Neuronal stem cell (in vitro differentiated cells): Measurements from ENCODE around the gene SNAPC3.

ENCODE experiments used
- DNase-seq: peaks from one replicate; pipeline ENCODE4 v3.0.0-alpha.2; 2013; ENCODE audit warnings: low spot score
- H2AFZ ChIP-seq: one replicate; pipeline ENCODE4 v1.6.1; 2013; ENCODE audit warnings: mild to moderate bottlenecking, low read length, inconsistent platforms
- H2AK5ac ChIP-seq: 2 replicates; pipeline ENCODE4 v1.6.1; 2013; ENCODE audit warnings: low read depth, mild to moderate bottlenecking, inconsistent platforms, low read length, moderate library complexity, mixed read lengths
- H2BK120ac ChIP-seq: 2 replicates; pipeline ENCODE4 v1.6.1; 2013; ENCODE audit warnings: low read depth, mild to moderate bottlenecking, inconsistent platforms, low read length, moderate library complexity, mixed read lengths
- H2BK12ac ChIP-seq: one replicate; pipeline ENCODE4 v1.6.1; 2013; ENCODE audit warnings: low read length, inconsistent platforms
- H2BK15ac ChIP-seq: 2 replicates; pipeline ENCODE4 v1.6.1; 2013; ENCODE audit warnings: mild to moderate bottlenecking, low read length, inconsistent platforms, mixed read lengths
- H2BK5ac ChIP-seq: one replicate; pipeline ENCODE4 v1.6.1; 2013; ENCODE audit warnings: inconsistent platforms, mild to moderate bottlenecking, low read length, moderate library complexity
- H3K14ac ChIP-seq: one replicate; pipeline ENCODE4 v1.6.1; 2013; ENCODE audit warnings: low read length, inconsistent platforms
- H3K18ac ChIP-seq: 2 replicates; pipeline ENCODE4 v1.6.1; 2013; ENCODE audit warnings: low read length, inconsistent platforms
- H3K23ac ChIP-seq: 2 replicates; pipeline ENCODE4 v1.6.1; 2013; ENCODE audit warnings: low read depth, mild to moderate bottlenecking, mixed read lengths, low read length, inconsistent platforms; ENCODE audit not compliant: poor library complexity
- H3K27ac ChIP-seq: replicated peaks from 3 replicates; pipeline ENCODE4 v1.5.1; 2013; ENCODE audit warnings: low read length, inconsistent platforms
- H3K27me3 ChIP-seq, 3 experiments: 2 replicates each; pipeline ENCODE4 v1.6.1; 2013; ENCODE audit warnings: low read length in 3 of 3, mild to moderate bottlenecking in 2 of 3, inconsistent platforms in 1 of 3, low read depth in 1 of 3, mixed read lengths in 1 of 3, moderate library complexity in 1 of 3; ENCODE audit not compliant: control insufficient read depth in 3 of 3, insufficient read depth in 3 of 3
- H3K36me3 ChIP-seq, 2 donors: replicated peaks in 1 of 2; 2 replicates each; pipeline ENCODE4 v1.6.1; 2013; ENCODE audit warnings: low read length in 2 of 2; ENCODE audit not compliant: control insufficient read depth in 2 of 2, insufficient read depth in 2 of 2
- H3K4ac ChIP-seq: 2 replicates; pipeline ENCODE4 v1.6.1; 2013; ENCODE audit warnings: inconsistent platforms, mild to moderate bottlenecking, low read length, moderate library complexity
- H3K4me1 ChIP-seq, 2 donors: 1 replicate in 1 of 2; 2 replicates in 1 of 2; pipeline ENCODE4 v1.6.1; 2013; ENCODE audit warnings: low read length in 2 of 2, low read depth in 1 of 2; ENCODE audit not compliant: control insufficient read depth in 2 of 2, insufficient read depth in 1 of 2
- H3K4me2 ChIP-seq: one replicate; pipeline ENCODE4 v1.6.1; 2013; ENCODE audit warnings: mild to moderate bottlenecking, low read length, inconsistent platforms; ENCODE audit not compliant: insufficient read depth, poor library complexity, severe bottlenecking
- H3K4me3 ChIP-seq, 2 donors: 2 replicates each; pipeline ENCODE4 v1.5.1; 2013; ENCODE audit warnings: low read length in 2 of 2, mild to moderate bottlenecking in 2 of 2, inconsistent platforms in 1 of 2, moderate library complexity in 1 of 2
- H3K79me1 ChIP-seq: one replicate; pipeline ENCODE4 v1.6.1; 2013; ENCODE audit warnings: low read depth, mild to moderate bottlenecking, inconsistent platforms, low read length, moderate library complexity
- H3K9ac ChIP-seq: one replicate; pipeline ENCODE4 v1.6.1; 2013; ENCODE audit warnings: mild to moderate bottlenecking, low read depth, low read length, inconsistent platforms; ENCODE audit not compliant: poor library complexity
- H3K9me3 ChIP-seq, 2 donors: replicated peaks in 1 of 2; 2 replicates each; pipeline versions ENCODE3 to v1.6.1; 2013; ENCODE audit warnings: low read length in 2 of 2, mild to moderate bottlenecking in 2 of 2, inconsistent platforms in 1 of 2, low read depth in 1 of 2, mixed read lengths in 1 of 2, moderate library complexity in 1 of 2; ENCODE audit not compliant: control insufficient read depth in 2 of 2, insufficient read depth in 1 of 2
- H4K8ac ChIP-seq: one replicate; pipeline ENCODE4 v1.6.1; 2013; ENCODE audit warnings: low read depth, mild to moderate bottlenecking, inconsistent platforms, low read length, moderate library complexity
- H4K91ac ChIP-seq: one replicate; pipeline ENCODE4 v1.6.1; 2013; ENCODE audit warnings: low read length, low read depth, mild to moderate bottlenecking, inconsistent platforms; ENCODE audit not compliant: poor library complexity
- WGBS, 2 donors: extraction: QIAGEN DNeasy Blood & Tissue Kit; methylation state at CpG; one replicate each; pipeline ENCODE4 v1.1.7; 2013; ENCODE audit warnings: missing lambda C conversion rate in 2 of 2, mixed read lengths in 1 of 2; ENCODE audit not compliant: insufficient read length in 2 of 2, insufficient replicate concordance in 1 of 2; ENCODE audit errors: extremely low coverage in 2 of 2; 5-methylcytosine and 5-hydroxymethylcytosine counted together

Gene SNAPC3

GRCh38 chr9:15386465-15386864 lies 36.2 kb upstream of the SNAPC3 start:
- H3K27ac ChIP-seq, result no peak overlapping the region
- no peak overlapping the region for H2AK5ac ChIP-seq
- no peak overlapping the region for H3K9ac ChIP-seq
- peak overlapping the region; percentile 71 for H3K18ac ChIP-seq
- H3K4me1 ChIP-seq, result no peaks in the 10 kb centered on the region
- H4K8ac ChIP-seq, result no peak overlapping the region
- H3K14ac ChIP-seq, result no peak overlapping the region
- H2BK15ac ChIP-seq, result no peak overlapping the region
- no peak overlapping the region for H2BK12ac ChIP-seq
- H3K4ac ChIP-seq, result no peak overlapping the region
- H3K4me2 ChIP-seq, result no peak overlapping the region
- no peak overlapping the region for H2BK120ac ChIP-seq
- no peak overlapping the region for H2BK5ac ChIP-seq
- no CpG with 5 or more reads among the region's 6 CpGs for WGBS, 2 donors
- H4K91ac ChIP-seq, result no peak overlapping the region
- no peak overlapping the region for H3K23ac ChIP-seq
- no peaks in the 10 kb centered on the region for H3K27me3 ChIP-seq
- DNase-seq, result no peak
- H3K79me1 ChIP-seq, result no peaks in the 10 kb centered on the region
- H3K4me3 ChIP-seq, result no peak overlapping the region
- no peak overlapping the region for H2AFZ ChIP-seq
- no peaks in the 10 kb centered on the region for H3K36me3 ChIP-seq
- H3K9me3 ChIP-seq, result no peaks in the 10 kb centered on the region

GRCh38 chr9:15389173-15389572 lies 33.5 kb upstream of the SNAPC3 start:
- H3K36me3 ChIP-seq, result no peaks in the 10 kb centered on the region
- no peak overlapping the region for H3K27ac ChIP-seq
- no peak for DNase-seq
- H3K4me1 ChIP-seq, result no peaks in the 10 kb centered on the region
- no peak overlapping the region for H3K18ac ChIP-seq
- no peak overlapping the region for H4K91ac ChIP-seq
- H3K79me1 ChIP-seq, result no peaks in the 10 kb centered on the region
- H2BK12ac ChIP-seq, result no peak overlapping the region
- no peak overlapping the region for H3K4ac ChIP-seq
- no peak overlapping the region for H3K4me2 ChIP-seq
- H2BK15ac ChIP-seq, result no peak overlapping the region
- no peak overlapping the region for H3K23ac ChIP-seq
- H2BK120ac ChIP-seq, result no peak overlapping the region
- H3K27me3 ChIP-seq, result no peaks in the 10 kb centered on the region
- H2AK5ac ChIP-seq, result no peak overlapping the region
- H3K4me3 ChIP-seq, result no peak overlapping the region
- no peak overlapping the region for H2AFZ ChIP-seq
- H3K14ac ChIP-seq, result no peak overlapping the region
- no peak overlapping the region for H2BK5ac ChIP-seq
- H3K9me3 ChIP-seq, result no peaks in the 10 kb centered on the region
- no peak overlapping the region for H3K9ac ChIP-seq
- H4K8ac ChIP-seq, result no peak overlapping the region

- Histone ChIP-seq H2AK5ac (no peak overlapping the region), H2AFZ (no peak overlapping the region), H3K4me3 (no peak overlapping the region), H3K23ac (no peak overlapping the region), H2BK12ac (no peak overlapping the region), H3K4me2 (no peak overlapping the region), H3K14ac (no peak overlapping the region), H4K91ac (no peak overlapping the region), H3K79me1 (no peaks in the 10 kb centered on the region), H2BK15ac (no peak overlapping the region), H3K18ac (no peak overlapping the region), H3K9ac (no peak overlapping the region), H3K4me1 (no peaks in the 10 kb centered on the region), H2BK5ac (no peak overlapping the region), H3K27ac (no peak overlapping the region), H4K8ac (no peak overlapping the region), H2BK120ac (no peak overlapping the region), H3K9me3 (no peaks in the 10 kb centered on the region), H3K27me3 (no peaks in the 10 kb centered on the region), H3K4ac (no peak overlapping the region), H3K36me3 (no peaks in the 10 kb centered on the region)
- no CpG with 5 or more reads among the region's 4 CpGs for WGBS, 2 donors
- DNase-seq, result no peak
These were observed 33.0 kb upstream of the SNAPC3 start for GRCh38 chr9:15389631-15390030.

DNA sequence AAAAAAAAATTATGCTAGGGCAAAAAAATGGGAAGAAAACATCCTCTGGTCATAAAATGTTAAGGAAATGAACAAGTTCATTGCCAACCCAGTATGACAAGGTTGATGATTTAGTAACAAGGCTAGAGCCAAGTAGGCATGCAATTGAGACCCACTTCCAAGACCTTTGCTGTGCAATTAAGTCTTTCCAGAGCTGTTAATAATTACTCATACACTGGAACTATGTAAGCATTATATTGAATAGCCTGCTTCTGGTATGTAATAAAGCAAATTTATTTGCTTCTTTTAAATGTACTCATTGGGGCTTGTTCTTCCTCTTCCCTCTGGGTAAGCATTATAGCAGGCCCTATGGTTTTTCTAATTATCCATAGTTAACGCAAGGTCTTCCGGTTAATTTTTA lies 32.5 kb upstream of the SNAPC3 start:
- DNase-seq, result no peak
- no peak overlapping the region for H3K4me3 ChIP-seq
- no peak overlapping the region for H2AK5ac ChIP-seq
- no peak overlapping the region for H3K23ac ChIP-seq
- no peaks in the 10 kb centered on the region for H3K4me1 ChIP-seq
- no CpG with 5 or more reads among the region's 2 CpGs for WGBS, 2 donors
- no peak overlapping the region for H2BK120ac ChIP-seq
- H3K18ac ChIP-seq, result no peak overlapping the region
- no peak overlapping the region for H3K27ac ChIP-seq
- H3K4ac ChIP-seq, result no peak overlapping the region
- no peak overlapping the region for H3K9ac ChIP-seq
- no peak overlapping the region for H2BK5ac ChIP-seq
- no peak overlapping the region for H4K91ac ChIP-seq
- H3K9me3 ChIP-seq, result no peaks in the 10 kb centered on the region
- H2BK12ac ChIP-seq, result no peak overlapping the region
- no peak overlapping the region for H3K14ac ChIP-seq
- H2BK15ac ChIP-seq, result no peak overlapping the region
- no peak overlapping the region for H3K4me2 ChIP-seq
- H3K36me3 ChIP-seq, result no peaks in the 10 kb centered on the region
- H4K8ac ChIP-seq, result no peak overlapping the region
- H2AFZ ChIP-seq, result no peak overlapping the region
- H3K79me1 ChIP-seq, result no peaks in the 10 kb centered on the region
- no peaks in the 10 kb centered on the region for H3K27me3 ChIP-seq
